ENCODE results near the gene UBR3. TPM values are rescaled to one million over a fixed set of nuclear protein-coding genes. Genes with fewer than 3 reads are reported as not detected.
A peak's percentile ranks its signal among the peaks of the same experiment; 100 is the strongest.

The UBR3 gene
- total and polyA plus RNA-seq, 3 experiments from 2014 or later = 8.5 to 22.1 (median 21.9) TPM

DNA sequence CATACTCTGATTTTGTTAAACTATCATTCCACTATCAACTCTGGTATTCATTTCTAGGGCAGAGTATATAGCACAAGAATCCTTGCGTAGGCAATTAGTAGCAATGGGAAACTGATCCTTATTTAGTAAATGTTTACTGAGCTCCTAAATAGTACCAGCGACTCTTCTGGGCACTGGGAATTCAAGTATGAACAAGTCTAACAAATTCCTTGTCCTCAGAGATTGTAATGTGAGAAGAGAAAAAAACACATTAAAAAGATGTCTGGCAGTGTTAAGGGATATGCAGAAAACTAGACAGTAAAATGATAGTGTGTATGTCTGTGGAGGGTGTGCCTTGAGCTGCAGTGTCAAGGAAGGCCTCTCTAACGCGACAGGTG lies 3.3 kb upstream of the UBR3 start:
- DNase-seq = no peak
- H3K4me3 ChIP-seq (ENCODE audit: low read length) = peak overlapping the region; percentile 78
- H3K36me3 Mint-ChIP-seq = peaks cover 0 to 40% (median 4%) of the 10 kb centered on the region in 3 donors
- peaks cover 3% of the 10 kb centered on the region for H3K36me3 ChIP-seq (ENCODE audit: insufficient read depth, low read length)
- H3K27ac Mint-ChIP-seq = peak overlapping the region; percentile 71 to 93 (median 88)
- peak overlapping the region; percentile 88 to 98 (median 95) for H3K4me3 Mint-ChIP-seq
- no peaks in the 10 kb centered on the region for H3K27me3 Mint-ChIP-seq
- H3K9me3 Mint-ChIP-seq = no peaks in the 10 kb centered on the region
- CTCF ChIA-PET = interaction anchor here (1.0 to 3.5 kb wide), 7 partner anchors 9 to 106 kb away, joined by 3 to 14 read pairs (median 6); no protein-coding TSS in a partner anchor
- no peaks in the 10 kb centered on the region for H3K9me3 ChIP-seq (ENCODE audit: low read length)
- H3K4me1 Mint-ChIP-seq = peaks cover 50 to 79% (median 75%) of the 10 kb centered on the region in 3 donors
- no peaks in the 10 kb centered on the region for H3K27me3 ChIP-seq (ENCODE audit: insufficient read depth, low read length, poor library complexity, severe bottlenecking)
- POLR2A ChIA-PET = interaction anchor here (0.5 to 2.3 kb wide), 2 partner anchors 25 to 180 kb away, joined by 6 to 15 read pairs; partner anchors contain the start of gene SSB
- peaks cover 37% of the 10 kb centered on the region for H3K4me1 ChIP-seq (ENCODE audit: insufficient read depth, low read length)
- H3K27ac ChIP-seq (ENCODE audit: low read depth, low read length) = peak overlapping the region; percentile 79

DNA sequence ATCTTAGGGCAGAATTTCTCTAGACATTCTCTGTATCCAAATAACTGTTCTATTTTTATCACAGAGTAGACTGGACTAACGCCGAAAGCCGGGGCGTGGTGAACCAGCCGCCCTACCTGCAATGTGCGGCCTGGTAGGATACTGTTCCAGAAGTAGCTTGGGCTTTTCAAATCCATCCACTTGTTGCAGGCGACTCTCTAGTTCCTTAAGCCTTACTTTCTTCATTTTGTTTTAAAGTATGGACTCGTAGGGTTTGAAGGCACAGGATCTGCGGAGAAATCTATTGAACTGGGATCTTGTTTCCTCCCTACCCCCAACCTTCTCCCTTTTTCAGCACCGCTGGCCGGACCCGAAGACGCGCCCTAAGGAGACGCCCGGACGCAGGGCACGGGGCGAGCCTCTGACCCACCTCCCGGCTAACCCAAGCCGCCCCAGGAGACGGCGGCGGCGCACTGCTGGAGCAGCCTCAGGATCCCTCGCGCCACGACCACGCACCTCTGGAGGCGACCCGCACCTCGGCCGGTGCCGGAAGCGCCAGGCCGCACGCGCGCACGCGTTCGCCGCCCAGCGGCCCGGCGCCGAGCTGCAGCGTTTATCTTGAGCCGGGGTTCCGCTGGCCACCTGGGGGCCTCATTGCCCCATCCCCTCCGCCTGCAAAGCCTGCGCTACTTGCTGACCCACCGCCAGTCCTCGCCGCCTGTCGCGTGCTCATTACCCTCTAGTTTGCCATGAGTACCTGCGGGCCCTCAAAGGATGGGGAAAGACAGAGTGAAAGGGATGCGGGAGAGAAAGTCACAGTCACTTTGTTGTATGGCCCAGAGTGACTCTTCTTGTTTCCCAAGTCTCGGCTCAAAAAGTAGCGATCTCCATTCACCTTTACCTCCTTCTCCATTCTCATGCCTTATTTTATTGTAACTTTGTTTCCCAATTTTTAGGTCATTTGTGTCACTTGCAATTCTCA lies 2.6 kb upstream of the UBR3 start, which contains the start of gene METTL5:
METTL5 (minus strand) TSS at position 533 of the 961 bp plus-strand sequence; CDS start at position 225, 308 bp downstream.
- Histone ChIP-seq H3K4me1 (ENCODE audit: insufficient read depth, low read length) (peaks cover 39% of the 10 kb centered on the region), H3K27ac (ENCODE audit: low read depth, low read length) (peak within 1 kb of the TSS; percentile 79), H3K36me3 (ENCODE audit: insufficient read depth, low read length) (no peaks in the 10 kb centered on the region), H3K27me3 (ENCODE audit: insufficient read depth, low read length, poor library complexity, severe bottlenecking) (no peaks in the 10 kb centered on the region), H3K9me3 (ENCODE audit: low read length) (no peaks in the 10 kb centered on the region), H3K4me3 (ENCODE audit: low read length) (peak within 1 kb of the TSS; percentile 78)
- DNase-seq = peak; percentile 72 to 79 (median 73)
- H3K27me3 Mint-ChIP-seq = no peaks in the 10 kb centered on the region
- H3K27ac Mint-ChIP-seq = peak within 1 kb of the TSS; percentile 71 to 95 (median 90)
- peaks cover 49 to 80% (median 74%) of the 10 kb centered on the region in 3 donors for H3K4me1 Mint-ChIP-seq
- ChIA-PET CTCF (interaction anchor here (0.9 to 3.5 kb wide), 12 partner anchors 9 to 105 kb away, joined by 3 to 14 read pairs (median 4); partner anchors contain the start of gene SSB), POLR2A (interaction anchor here (0.5 to 2.3 kb wide), 2 partner anchors 26 to 148 kb away, joined by 3 to 15 read pairs; partner anchors contain the start of gene SSB)
- H3K4me3 Mint-ChIP-seq = peak within 1 kb of the TSS; percentile 88 to 98 (median 95)
- no peaks in the 10 kb centered on the region for H3K9me3 Mint-ChIP-seq
- peaks cover 0 to 34% (median 3%) of the 10 kb centered on the region in 3 donors for H3K36me3 Mint-ChIP-seq

DNA sequence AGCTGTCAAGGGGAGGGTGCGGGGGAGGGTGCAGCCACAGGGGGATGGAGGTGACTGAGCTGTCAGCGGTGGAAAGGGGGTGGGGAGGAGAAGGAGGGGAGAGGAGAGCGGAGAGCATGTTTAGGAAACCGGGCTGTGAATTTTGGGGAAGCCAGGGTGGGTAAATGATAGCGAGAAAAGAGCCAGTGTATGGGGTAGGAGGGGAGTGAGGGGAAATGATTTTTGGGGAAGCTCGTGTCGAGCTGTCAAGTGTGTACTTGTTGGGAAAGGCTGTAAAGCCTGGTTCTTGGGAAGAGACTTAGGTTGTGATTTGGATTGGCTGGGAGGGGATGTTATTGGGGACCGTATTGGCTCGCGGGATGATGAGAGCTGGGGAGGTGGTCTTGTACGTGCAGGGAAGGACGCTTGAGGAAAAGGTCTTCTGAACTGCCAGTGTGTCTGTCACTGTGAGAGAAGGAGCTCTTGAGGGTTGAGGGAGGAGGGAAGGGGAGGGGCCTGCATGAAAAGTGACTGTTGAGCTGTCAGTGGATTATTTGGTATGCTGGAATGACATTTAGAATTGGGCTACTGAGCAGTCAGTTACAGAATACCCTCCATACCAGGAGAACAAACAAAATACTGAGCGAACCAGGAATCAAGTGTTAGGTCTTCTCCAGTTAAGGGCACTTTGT lies 1.0 kb downstream of the UBR3 start:
- peaks cover 50 to 79% (median 68%) of the 10 kb centered on the region in 3 donors for H3K4me1 Mint-ChIP-seq

DNA sequence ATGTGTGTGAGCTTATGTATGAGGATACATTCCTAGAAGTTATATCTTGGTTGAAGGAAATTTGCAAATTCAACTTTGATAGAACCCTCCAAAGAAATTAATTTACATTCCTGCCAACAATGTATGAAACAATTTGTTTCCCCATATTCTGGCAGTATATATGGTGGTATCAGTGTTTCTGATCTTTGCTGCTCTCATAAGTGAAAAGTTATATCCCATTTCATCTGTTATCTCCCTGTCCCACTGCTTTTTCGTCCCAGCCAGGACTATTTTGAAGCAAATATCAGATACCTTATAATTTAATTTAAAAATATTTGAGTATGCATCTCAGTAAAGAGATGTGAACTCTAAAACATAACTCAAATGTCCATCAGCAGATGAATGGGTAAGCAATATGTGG lies 7.1 kb downstream of the UBR3 start:
- H3K4me1 Mint-ChIP-seq = peaks cover 55 to 89% (median 65%) of the 10 kb centered on the region in 3 donors
- no peaks in the 10 kb centered on the region for H3K27me3 Mint-ChIP-seq
- ChIA-PET CTCF (interaction anchor here (0.9 kb wide), 1 partner anchor 9 kb away, joined by 3 read pairs; the partner anchor contains the start of gene METTL5), POLR2A (no interaction called here)
- Histone ChIP-seq H3K27me3 (ENCODE audit: insufficient read depth, low read length, poor library complexity, severe bottlenecking) (no peaks in the 10 kb centered on the region), H3K36me3 (ENCODE audit: insufficient read depth, low read length) (no peaks in the 10 kb centered on the region), H3K4me1 (ENCODE audit: insufficient read depth, low read length) (peaks cover 19% of the 10 kb centered on the region), H3K9me3 (ENCODE audit: low read length) (no peaks in the 10 kb centered on the region), H3K27ac (ENCODE audit: low read depth, low read length) (no peak overlapping the region), H3K4me3 (ENCODE audit: low read length) (no peak overlapping the region)
- peaks cover 0 to 19% (median 2%) of the 10 kb centered on the region in 3 donors for H3K36me3 Mint-ChIP-seq
- H3K27ac Mint-ChIP-seq = no peak overlapping the region
- DNase-seq = no peak
- no peak overlapping the region for H3K4me3 Mint-ChIP-seq
- no peaks in the 10 kb centered on the region for H3K9me3 Mint-ChIP-seq

More for the DNA sequence above, 1.0 kb downstream of the UBR3 start:
- Mint-ChIP-seq H3K27ac (peak overlapping the region; percentile 65 to 96 (median 92)), H3K9me3 (no peaks in the 10 kb centered on the region), H3K4me3 (peak overlapping the region; percentile 93 to 99 (median 96)), H3K27me3 (no peaks in the 10 kb centered on the region), H3K36me3 (peaks cover 0 to 32% (median 0%) of the 10 kb centered on the region in 3 donors)
- DNase-seq = peak; percentile 11 to 51 (median 32)
- ChIA-PET POLR2A (interaction anchor here (1.0 kb wide), 2 partner anchors 30 to 135 kb away, joined by 3 to 4 read pairs; partner anchors contain the start of gene SSB), CTCF (interaction anchor here (1.2 to 2.4 kb wide), 4 partner anchors 10 to 101 kb away, joined by 3 to 10 read pairs (median 4); partner anchors contain the start of gene SSB)
- Histone ChIP-seq H3K27ac (ENCODE audit: low read depth, low read length) (peak overlapping the region; percentile 44), H3K4me1 (ENCODE audit: insufficient read depth, low read length) (peaks cover 43% of the 10 kb centered on the region), H3K27me3 (ENCODE audit: insufficient read depth, low read length, poor library complexity, severe bottlenecking) (no peaks in the 10 kb centered on the region), H3K4me3 (ENCODE audit: low read length) (peak overlapping the region; percentile 83), H3K9me3 (ENCODE audit: low read length) (no peaks in the 10 kb centered on the region), H3K36me3 (ENCODE audit: insufficient read depth, low read length) (no peaks in the 10 kb centered on the region)

DNA sequence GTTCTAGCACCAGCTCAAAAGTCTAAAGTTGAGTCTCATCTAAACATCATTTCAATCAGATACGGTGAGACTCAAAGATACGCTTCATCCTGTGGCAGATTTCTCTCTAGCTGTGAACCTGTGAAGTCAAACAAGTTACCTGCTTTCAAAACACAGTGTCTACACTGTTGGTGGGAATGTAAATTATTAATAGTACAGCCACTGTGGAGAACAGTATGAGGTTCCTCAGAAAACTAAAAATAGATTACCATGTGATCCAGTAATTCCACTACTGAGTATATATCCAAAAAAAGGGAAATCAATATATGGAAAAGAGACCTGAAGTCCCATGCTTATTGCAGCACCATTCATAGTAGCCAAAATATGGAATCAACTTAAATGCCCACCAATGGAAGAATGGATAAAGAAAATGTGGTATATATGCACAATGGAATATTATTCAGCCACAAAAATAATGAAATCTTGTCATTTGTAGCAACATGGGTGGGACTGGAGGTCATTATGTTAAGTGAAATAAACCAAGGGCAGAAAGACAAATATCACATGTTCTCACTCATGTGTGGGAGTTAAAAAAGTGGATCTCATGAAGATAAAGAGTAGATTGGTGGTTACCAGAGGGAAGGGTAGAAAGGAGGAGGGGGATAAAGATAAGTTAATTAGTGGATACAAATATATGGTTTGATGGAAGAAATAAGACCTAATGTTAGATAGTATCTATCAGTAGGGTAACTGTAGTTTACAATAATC lies 11.7 kb downstream of the UBR3 start:
- ChIA-PET POLR2A (no interaction called here), CTCF (no interaction called here)
- no peak overlapping the region for H3K27ac ChIP-seq (ENCODE audit: low read depth, low read length)
- Mint-ChIP-seq H3K36me3 (peaks cover 0 to 18% (median 7%) of the 10 kb centered on the region in 3 donors), H3K27ac (peak overlapping the region in 3 of 8 donors; percentile 24 to 58 (median 30)), H3K4me3 (no peak overlapping the region), H3K27me3 (no peaks in the 10 kb centered on the region), H3K4me1 (peaks cover 46 to 85% (median 63%) of the 10 kb centered on the region in 3 donors), H3K9me3 (no peaks in the 10 kb centered on the region)
- peaks cover 3% of the 10 kb centered on the region for H3K4me1 ChIP-seq (ENCODE audit: insufficient read depth, low read length)
- no peaks in the 10 kb centered on the region for H3K27me3 ChIP-seq (ENCODE audit: insufficient read depth, low read length, poor library complexity, severe bottlenecking)
- no peak overlapping the region for H3K4me3 ChIP-seq (ENCODE audit: low read length)
- H3K9me3 ChIP-seq (ENCODE audit: low read length) = no peaks in the 10 kb centered on the region
- DNase-seq = no peak
- H3K36me3 ChIP-seq (ENCODE audit: insufficient read depth, low read length) = no peaks in the 10 kb centered on the region

DNA sequence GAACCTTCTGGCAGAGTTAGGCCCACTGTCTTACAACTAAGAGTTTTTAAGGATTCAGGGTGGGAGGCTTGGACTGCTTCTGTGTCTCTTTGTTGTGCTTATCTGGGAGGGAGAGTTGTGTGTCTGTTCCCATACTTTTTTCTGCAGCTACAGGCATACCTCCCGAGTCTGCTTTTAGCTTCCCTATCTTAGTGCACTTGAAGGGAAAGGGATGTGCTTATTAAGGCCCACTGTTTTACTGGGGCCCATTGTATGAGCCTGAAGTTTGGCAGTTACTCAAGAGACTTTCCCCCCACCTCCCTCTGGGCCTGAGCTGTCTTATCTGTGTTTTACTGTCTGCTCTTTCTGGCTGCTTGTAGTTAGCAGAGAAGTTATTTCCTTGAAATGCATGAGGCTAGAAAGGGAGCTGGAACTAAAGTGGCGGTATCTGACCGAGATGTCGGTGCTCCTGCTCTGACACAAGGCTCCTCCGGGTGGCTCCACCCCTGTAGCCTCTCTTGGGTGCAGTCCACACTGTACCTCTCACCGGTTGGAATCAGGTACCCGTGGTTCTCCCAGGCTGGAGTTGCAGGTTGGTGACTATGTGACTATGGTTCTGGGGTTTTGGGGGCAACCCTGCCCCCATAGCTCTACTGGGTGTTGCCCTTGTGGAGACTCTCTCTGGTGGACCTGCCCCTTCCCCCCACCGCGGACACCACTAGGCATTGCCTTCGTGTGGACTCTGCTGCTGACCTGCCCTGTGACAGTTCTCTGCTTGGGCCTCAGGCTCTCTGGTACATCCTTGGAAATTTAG lies 12.9 kb downstream of the UBR3 start:
- no peak for DNase-seq
- no peak overlapping the region for H3K4me3 Mint-ChIP-seq
- CTCF ChIA-PET = no interaction called here

More for the DNA sequence above, 12.9 kb downstream of the UBR3 start:
- Histone ChIP-seq H3K27ac (ENCODE audit: low read depth, low read length) (peak overlapping the region; percentile 64), H3K4me1 (ENCODE audit: insufficient read depth, low read length) (peaks cover 3% of the 10 kb centered on the region), H3K9me3 (ENCODE audit: low read length) (no peaks in the 10 kb centered on the region), H3K4me3 (ENCODE audit: low read length) (no peak overlapping the region), H3K36me3 (ENCODE audit: insufficient read depth, low read length) (no peaks in the 10 kb centered on the region), H3K27me3 (ENCODE audit: insufficient read depth, low read length, poor library complexity, severe bottlenecking) (no peaks in the 10 kb centered on the region)
- H3K9me3 Mint-ChIP-seq = no peaks in the 10 kb centered on the region
- peaks cover 42 to 82% (median 59%) of the 10 kb centered on the region in 3 donors for H3K4me1 Mint-ChIP-seq
- peak overlapping the region in 4 of 8 donors; percentile 16 to 77 (median 21) for H3K27ac Mint-ChIP-seq
- H3K36me3 Mint-ChIP-seq = peaks cover 0 to 20% (median 8%) of the 10 kb centered on the region in 3 donors
- H3K27me3 Mint-ChIP-seq = no peaks in the 10 kb centered on the region
- POLR2A ChIA-PET = no interaction called here
